ENCODE results near the gene PITPNC1. TPM values are rescaled to one million over a fixed set of nuclear protein-coding genes. Genes with fewer than 3 reads are reported as not detected.

Gene PITPNC1
- total and polyA plus RNA-seq, 2 of the 13 experiments (the other 11 are each of a cell fraction or from before 2014, with no cell fraction given), result 4.1 to 5.7 TPM

DNA sequence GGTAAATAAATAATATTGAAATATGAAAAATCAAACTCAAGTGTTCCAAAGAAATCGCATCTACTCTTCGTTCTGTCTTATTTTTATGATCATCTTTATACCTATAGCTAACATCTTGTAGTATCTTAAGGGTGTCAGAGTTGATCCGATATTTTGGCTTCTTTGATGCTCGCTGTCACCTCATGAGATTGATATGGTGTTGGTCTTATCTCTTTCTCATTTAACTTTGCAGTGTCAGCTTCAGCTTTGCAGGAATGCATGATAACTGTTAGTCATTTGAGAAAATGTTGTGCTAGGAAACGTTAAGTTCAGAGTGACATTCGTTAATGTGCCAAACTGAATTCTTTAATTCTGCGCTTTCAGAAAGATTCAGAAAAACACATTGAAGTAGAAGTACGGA is 360.1 kb downstream of the PITPNC1 start:
- in situ Hi-C loops (cut with HindIII; ENCODE audit: extremely low pct_ligation_motif_present, low pct_unique_long_range_greater_than_20kb) (no loop called here), intact Hi-C loops (cut with micrococcal nuclease; ENCODE audit: unreplicated experiment) (no loop called here)
- ChIA-PET CTCF (ENCODE audit: low intra/inter-chr PET ratio, low total read pairs) (no interaction called here), POLR2A (no interaction called here)
- no peaks in the 10 kb centered on the region for H4K20me1 ChIP-seq (ENCODE audit: insufficient read depth, low read length)
- H3K27me3 ChIP-seq (ENCODE audit: control insufficient read depth in 1 of 2, insufficient read depth in 2 of 2, low read length in 2 of 2), result no peaks in the 10 kb centered on the region
- peaks cover 33 to 90% of the 10 kb centered on the region in 2 experiments for H3K36me3 ChIP-seq (replicated peaks in 1 of 2; ENCODE audit: control insufficient read depth in 1 of 2, insufficient read depth in 2 of 2, low read length in 2 of 2)
- 96% methylated on average over 8 of the region's 8 CpGs for WGBS (ENCODE audit: low lambda C conversion rate)
- no peak for DNase-seq (ENCODE audit: low spot score)
- no peak overlapping the region for H3K9ac ChIP-seq (ENCODE audit: insufficient read depth, low read depth, low read length)
- H3K4me1 ChIP-seq (ENCODE audit: insufficient read depth, low read length), result peaks cover 10% of the 10 kb centered on the region; the same call in 1 of the 2 replicates
- H3K9me3 ChIP-seq (ENCODE audit: low read length), result no peaks in the 10 kb centered on the region
- ATAC-seq, result no peak
- BruUV-seq (replicated peaks), result no TSS peak
- peaks cover 8% of the 10 kb centered on the region for H3K79me2 ChIP-seq (ENCODE audit: insufficient read depth, low read length)
- no peak overlapping the region for H3K27ac ChIP-seq (ENCODE audit: extremely low read length, insufficient read depth, low read length)
- no peak for FAIRE-seq
- H3K4me2 ChIP-seq (ENCODE audit: low read depth, low read length), result no peak overlapping the region
- H3K4me3 ChIP-seq (replicated peaks in 1 of 3; ENCODE audit: insufficient read depth in 1 of 3, low read depth in 2 of 3, low read length in 3 of 3), result no peak overlapping the region
- H2AFZ ChIP-seq (ENCODE audit: low read length), result no peak overlapping the region
- TF ChIP-seq NONO (IDR thresholded peaks at IDR 0.05) (no peak), NONO (CRISPR knock-in tag; conservative IDR thresholded peaks at IDR 0.05) (no peak), RFX1 (IDR thresholded peaks at IDR 0.05) (no peak), ZBTB1 (CRISPR knock-in tag; IDR thresholded peaks at IDR 0.05; ENCODE audit: borderline replicate concordance) (no peak), SP5 (CRISPR knock-in tag; IDR thresholded peaks at IDR 0.05; ENCODE audit: borderline replicate concordance, low read depth) (no peak), CC2D1A (CRISPR knock-in tag; IDR thresholded peaks at IDR 0.05) (no peak), ASH2L (IDR thresholded peaks at IDR 0.05; ENCODE audit: insufficient read length, low read depth, low read length) (no peak), MZF1 (CRISPR knock-in tag; IDR thresholded peaks at IDR 0.05; ENCODE audit: borderline replicate concordance) (no peak), ZNF749 (CRISPR knock-in tag; IDR thresholded peaks at IDR 0.05; ENCODE audit: borderline replicate concordance) (no peak), KDM2A (CRISPR knock-in tag; IDR thresholded peaks at IDR 0.05; ENCODE audit: borderline replicate concordance, low read depth) (no peak), NR2F1 (CRISPR knock-in tag; IDR thresholded peaks at IDR 0.05) (no peak), ATF7-NPFF (CRISPR knock-in tag; IDR thresholded peaks at IDR 0.05; ENCODE audit: low read depth) (no peak), ZNF773 (CRISPR knock-in tag; IDR thresholded peaks at IDR 0.05; ENCODE audit: borderline replicate concordance) (no peak), SSRP1 (CRISPR knock-in tag; IDR thresholded peaks at IDR 0.05) (no peak)
- TF ChIP-seq, protein P1, sequence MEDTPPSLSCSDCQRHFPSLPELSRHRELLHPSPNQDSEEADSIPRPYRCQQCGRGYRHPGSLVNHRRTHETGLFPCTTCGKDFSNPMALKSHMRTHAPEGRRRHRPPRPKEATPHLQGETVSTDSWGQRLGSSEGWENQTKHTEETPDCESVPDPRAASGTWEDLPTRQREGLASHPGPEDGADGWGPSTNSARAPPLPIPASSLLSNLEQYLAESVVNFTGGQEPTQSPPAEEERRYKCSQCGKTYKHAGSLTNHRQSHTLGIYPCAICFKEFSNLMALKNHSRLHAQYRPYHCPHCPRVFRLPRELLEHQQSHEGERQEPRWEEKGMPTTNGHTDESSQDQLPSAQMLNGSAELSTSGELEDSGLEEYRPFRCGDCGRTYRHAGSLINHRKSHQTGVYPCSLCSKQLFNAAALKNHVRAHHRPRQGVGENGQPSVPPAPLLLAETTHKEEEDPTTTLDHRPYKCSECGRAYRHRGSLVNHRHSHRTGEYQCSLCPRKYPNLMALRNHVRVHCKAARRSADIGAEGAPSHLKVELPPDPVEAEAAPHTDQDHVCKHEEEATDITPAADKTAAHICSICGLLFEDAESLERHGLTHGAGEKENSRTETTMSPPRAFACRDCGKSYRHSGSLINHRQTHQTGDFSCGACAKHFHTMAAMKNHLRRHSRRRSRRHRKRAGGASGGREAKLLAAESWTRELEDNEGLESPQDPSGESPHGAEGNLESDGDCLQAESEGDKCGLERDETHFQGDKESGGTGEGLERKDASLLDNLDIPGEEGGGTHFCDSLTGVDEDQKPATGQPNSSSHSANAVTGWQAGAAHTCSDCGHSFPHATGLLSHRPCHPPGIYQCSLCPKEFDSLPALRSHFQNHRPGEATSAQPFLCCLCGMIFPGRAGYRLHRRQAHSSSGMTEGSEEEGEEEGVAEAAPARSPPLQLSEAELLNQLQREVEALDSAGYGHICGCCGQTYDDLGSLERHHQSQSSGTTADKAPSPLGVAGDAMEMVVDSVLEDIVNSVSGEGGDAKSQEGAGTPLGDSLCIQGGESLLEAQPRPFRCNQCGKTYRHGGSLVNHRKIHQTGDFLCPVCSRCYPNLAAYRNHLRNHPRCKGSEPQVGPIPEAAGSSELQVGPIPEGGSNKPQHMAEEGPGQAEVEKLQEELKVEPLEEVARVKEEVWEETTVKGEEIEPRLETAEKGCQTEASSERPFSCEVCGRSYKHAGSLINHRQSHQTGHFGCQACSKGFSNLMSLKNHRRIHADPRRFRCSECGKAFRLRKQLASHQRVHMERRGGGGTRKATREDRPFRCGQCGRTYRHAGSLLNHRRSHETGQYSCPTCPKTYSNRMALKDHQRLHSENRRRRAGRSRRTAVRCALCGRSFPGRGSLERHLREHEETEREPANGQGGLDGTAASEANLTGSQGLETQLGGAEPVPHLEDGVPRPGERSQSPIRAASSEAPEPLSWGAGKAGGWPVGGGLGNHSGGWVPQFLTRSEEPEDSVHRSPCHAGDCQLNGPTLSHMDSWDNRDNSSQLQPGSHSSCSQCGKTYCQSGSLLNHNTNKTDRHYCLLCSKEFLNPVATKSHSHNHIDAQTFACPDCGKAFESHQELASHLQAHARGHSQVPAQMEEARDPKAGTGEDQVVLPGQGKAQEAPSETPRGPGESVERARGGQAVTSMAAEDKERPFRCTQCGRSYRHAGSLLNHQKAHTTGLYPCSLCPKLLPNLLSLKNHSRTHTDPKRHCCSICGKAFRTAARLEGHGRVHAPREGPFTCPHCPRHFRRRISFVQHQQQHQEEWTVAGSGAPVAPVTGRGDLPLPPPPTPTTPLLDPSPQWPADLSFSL (CRISPR knock-in tag; IDR thresholded peaks at IDR 0.05), result no peak
- TF ChIP-seq, protein P2, sequence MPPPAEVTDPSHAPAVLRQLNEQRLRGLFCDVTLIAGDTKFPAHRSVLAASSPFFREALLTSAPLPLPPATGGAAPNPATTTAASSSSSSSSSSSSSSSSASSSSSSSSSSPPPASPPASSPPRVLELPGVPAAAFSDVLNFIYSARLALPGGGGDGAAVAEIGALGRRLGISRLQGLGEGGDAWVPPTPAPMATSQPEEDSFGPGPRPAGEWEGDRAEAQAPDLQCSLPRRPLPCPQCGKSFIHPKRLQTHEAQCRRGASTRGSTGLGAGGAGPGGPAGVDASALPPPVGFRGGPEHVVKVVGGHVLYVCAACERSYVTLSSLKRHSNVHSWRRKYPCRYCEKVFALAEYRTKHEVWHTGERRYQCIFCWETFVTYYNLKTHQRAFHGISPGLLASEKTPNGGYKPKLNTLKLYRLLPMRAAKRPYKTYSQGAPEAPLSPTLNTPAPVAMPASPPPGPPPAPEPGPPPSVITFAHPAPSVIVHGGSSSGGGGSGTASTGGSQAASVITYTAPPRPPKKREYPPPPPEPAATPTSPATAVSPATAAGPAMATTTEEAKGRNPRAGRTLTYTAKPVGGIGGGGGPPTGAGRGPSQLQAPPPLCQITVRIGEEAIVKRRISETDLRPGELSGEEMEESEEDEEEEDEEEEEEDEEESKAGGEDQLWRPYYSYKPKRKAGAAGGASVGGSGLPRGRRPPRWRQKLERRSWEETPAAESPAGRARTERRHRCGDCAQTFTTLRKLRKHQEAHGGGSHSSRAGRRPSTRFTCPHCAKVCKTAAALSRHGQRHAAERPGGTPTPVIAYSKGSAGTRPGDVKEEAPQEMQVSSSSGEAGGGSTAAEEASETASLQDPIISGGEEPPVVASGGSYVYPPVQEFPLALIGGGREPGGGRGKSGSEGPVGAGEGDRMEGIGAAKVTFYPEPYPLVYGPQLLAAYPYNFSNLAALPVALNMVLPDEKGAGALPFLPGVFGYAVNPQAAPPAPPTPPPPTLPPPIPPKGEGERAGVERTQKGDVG (CRISPR knock-in tag; IDR thresholded peaks at IDR 0.05; ENCODE audit: borderline replicate concordance), result no peak
